Fibroblast of the aortic adventitia (primary cell): ENCODE results near the gene MINDY4B. TPM values are rescaled to one million over a fixed set of nuclear protein-coding genes. Genes with fewer than 3 reads are reported as not detected.

ENCODE experiments used
- DNase-seq: peaks from one replicate; pipeline ENCODE4 v3.0.0-alpha.2; 2010; ENCODE audit warnings: low read depth
- H3K4me3 ChIP-seq: 2 replicates; pipeline ENCODE4 v1.5.1; 2011; ENCODE audit warnings: low read depth, mild to moderate bottlenecking, control low read depth, low read length, moderate library complexity
- CTCF ChIP-seq: IDR thresholded peaks from 2 replicates; pipeline ENCODE4 v1.5.1; 2011; ENCODE audit warnings: mild to moderate bottlenecking, low read length, control low read depth, inconsistent platforms; ENCODE audit not compliant: insufficient read depth
- total RNA-seq: library from RNA; depleted of rRNA; stranded (reverse); fragments of >200 nt; gene quantifications from 2 replicates; pipeline ENCODE4 v1.2.3, GENCODE V29; 2012; ENCODE audit warnings: low replicate concordance

MINDY4B gene
- total RNA-seq, 1 donor = not detected

DNA sequence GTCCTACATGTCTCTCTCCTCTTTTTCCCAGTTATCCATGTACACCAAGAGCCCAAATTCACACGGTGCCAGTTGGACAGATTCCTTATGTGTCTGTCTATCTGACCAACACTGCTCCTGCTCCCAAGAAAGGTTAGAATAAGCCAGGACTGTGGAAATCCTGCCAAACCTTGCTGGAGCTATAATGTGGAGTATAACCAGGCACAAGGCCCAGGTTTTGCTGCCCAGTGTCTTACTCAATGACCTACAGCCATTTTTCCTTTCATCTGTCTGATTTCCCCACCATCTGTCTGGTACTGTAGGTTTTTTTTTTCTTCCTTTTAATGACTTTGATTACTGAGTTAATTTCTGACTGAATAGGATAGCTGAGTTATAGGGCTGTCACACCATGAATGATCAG, 26.5 kb upstream of the MINDY4B start:
- TF ChIP-seq CTCF = no peak

GRCh38 chr3:150930839-150931238, 25.6 kb upstream of the MINDY4B start:
- TF ChIP-seq CTCF = no peak
- DNase-seq = no peak

More for the DNA sequence above, 26.5 kb upstream of the MINDY4B start:
- no peak overlapping the region for H3K4me3 ChIP-seq
- DNase-seq = no peak

GRCh38 chr3:150928234-150928633, 23.0 kb upstream of the MINDY4B start:
- no peak overlapping the region for H3K4me3 ChIP-seq
- DNase-seq = no peak
- TF ChIP-seq CTCF = no peak

More at GRCh38 chr3:150930839-150931238, 25.6 kb upstream of the MINDY4B start:
- H3K4me3 ChIP-seq = no peak overlapping the region

DNA sequence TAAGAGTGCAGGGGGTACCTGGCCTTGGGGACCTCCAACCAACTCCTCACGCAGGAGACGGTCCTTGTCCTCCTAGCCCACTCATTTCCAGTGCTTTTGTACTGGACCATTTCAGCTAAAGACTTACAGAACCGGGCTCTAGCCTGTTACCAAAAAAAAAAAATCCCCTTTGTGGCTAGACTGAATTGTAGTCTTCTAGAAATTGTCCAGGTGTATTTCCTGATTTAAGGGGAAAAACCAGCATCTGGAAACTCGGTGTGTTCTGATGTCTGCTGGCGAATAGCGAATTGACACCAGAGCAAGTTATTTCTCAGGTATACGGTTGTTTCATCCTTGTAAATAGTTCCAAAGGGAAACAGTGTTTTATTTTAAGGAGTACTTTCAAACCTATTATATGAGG, 21.1 kb upstream of the MINDY4B start:
- H3K4me3 ChIP-seq = no peak overlapping the region
- DNase-seq = no peak
- no peak for TF ChIP-seq CTCF

- no peak overlapping the region for H3K4me3 ChIP-seq
- no peak for DNase-seq
- TF ChIP-seq CTCF = peak; percentile 60
Observed at GRCh38 chr3:150925751-150926201, 20.5 kb upstream of the MINDY4B start.

DNA sequence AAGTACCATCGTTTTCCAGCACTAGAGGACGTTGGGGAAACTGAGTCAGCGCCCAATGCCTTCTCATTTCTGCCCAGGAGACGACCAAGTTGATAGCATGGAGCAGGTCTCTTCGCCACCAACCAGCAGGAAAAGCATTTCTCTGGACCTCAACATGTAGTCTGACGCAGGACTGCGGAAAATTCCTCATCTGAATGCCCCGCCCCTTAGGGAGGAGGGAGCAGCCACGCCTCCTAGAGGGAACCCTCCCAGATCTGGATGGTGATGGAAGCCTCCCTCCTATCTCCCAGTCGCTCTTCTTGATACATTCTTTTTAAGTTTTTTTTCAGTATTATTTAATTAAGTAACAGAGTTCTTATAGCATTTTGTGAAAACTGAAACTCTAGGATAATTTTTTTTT, 17.4 kb upstream of the MINDY4B start:
- H3K4me3 ChIP-seq = no peak overlapping the region
- no peak for DNase-seq
- TF ChIP-seq CTCF = no peak

DNA sequence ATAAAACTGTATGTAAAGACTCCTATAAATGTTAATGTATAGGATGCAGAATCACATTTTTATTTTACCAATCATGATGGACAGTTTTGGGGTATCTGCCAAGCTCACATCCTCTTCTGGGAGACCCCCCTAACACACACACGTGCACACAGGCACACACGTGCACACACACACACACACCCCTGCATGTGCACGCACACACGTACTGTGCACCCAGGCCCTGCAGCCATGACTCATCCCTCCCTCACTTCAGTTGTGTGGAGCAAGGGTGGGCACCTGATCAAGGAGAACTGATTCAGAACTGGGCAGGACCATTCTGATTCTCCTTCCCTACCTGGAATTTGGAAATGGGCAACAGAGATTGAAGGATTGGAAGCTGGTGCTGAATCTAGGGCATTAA, 16.0 kb upstream of the MINDY4B start:
- DNase-seq = no peak
- no peak overlapping the region for H3K4me3 ChIP-seq
- no peak for TF ChIP-seq CTCF
